Stimulated activated memory B cell treated with anti-CD40 and anti-IgM and Interleukin-4, amounts not matched to agents 10 μg/mL and 1 μg/mL and 100 μg/mL, for 72 hours (primary cell): ENCODE data around the gene CCDC146.
"Not testable (repeated sequence)": the region's sequence is repeated elsewhere in the genome, so short reads cannot be mapped to it uniquely, and the experiment has no call there.

Source experiments
- ATAC-seq: fragments of 150-1000 bp; cut with Tn5 transposase; 2 replicates; pipeline ENCODE4 v1.10.0; 2021
- H3K27ac Mint-ChIP-seq: one replicate; pipeline ENCODE4 v1.8.0; 2022; ENCODE audit warnings: mild to moderate bottlenecking, mixed read lengths
- H3K27me3 Mint-ChIP-seq: one replicate; pipeline ENCODE4 v1.8.0; 2022; ENCODE audit warnings: mixed read lengths
- H3K36me3 Mint-ChIP-seq: one replicate; pipeline ENCODE4 v1.8.0; 2022; ENCODE audit warnings: mixed read lengths
- H3K4me1 Mint-ChIP-seq: one replicate; pipeline ENCODE4 v1.8.0; 2022; ENCODE audit warnings: mixed read lengths
- H3K4me3 Mint-ChIP-seq: one replicate; pipeline ENCODE4 v1.8.0; 2022; ENCODE audit warnings: mild to moderate bottlenecking, moderate library complexity, mixed read lengths
- H3K9me3 Mint-ChIP-seq: one replicate; pipeline ENCODE4 v1.8.0; 2022; ENCODE audit warnings: mixed read lengths

The CCDC146 gene

GRCh38 chr7:77112719-77113306 lies 9.6 kb upstream of the CCDC146 start:
- H3K27ac Mint-ChIP-seq, H3K36me3 Mint-ChIP-seq, H3K4me3 Mint-ChIP-seq, H3K9me3 Mint-ChIP-seq, H3K4me1 Mint-ChIP-seq, ATAC-seq, H3K27me3 Mint-ChIP-seq: not testable (repeated sequence)

GRCh38 chr7:77125486-77125885 lies 3.1 kb downstream of the CCDC146 start:
- H3K4me1 Mint-ChIP-seq: peaks cover 18% of the 10 kb centered on the region
- not testable (repeated sequence) for H3K27ac Mint-ChIP-seq, H3K36me3 Mint-ChIP-seq, H3K4me3 Mint-ChIP-seq, H3K9me3 Mint-ChIP-seq, ATAC-seq, H3K27me3 Mint-ChIP-seq

- not testable (repeated sequence) for H3K4me3 Mint-ChIP-seq, H3K27me3 Mint-ChIP-seq, H3K27ac Mint-ChIP-seq, H3K36me3 Mint-ChIP-seq, H3K9me3 Mint-ChIP-seq, ATAC-seq
- H3K4me1 Mint-ChIP-seq: peaks cover 18% of the 10 kb centered on the region
These were observed 4.6 kb downstream of the CCDC146 start for GRCh38 chr7:77127009-77127408.

- not testable (repeated sequence) for H3K27me3 Mint-ChIP-seq, H3K36me3 Mint-ChIP-seq, H3K9me3 Mint-ChIP-seq, H3K4me3 Mint-ChIP-seq
- peak; percentile 96 for ATAC-seq
- H3K4me1 Mint-ChIP-seq: peaks cover 11% of the 10 kb centered on the region
- H3K27ac Mint-ChIP-seq: peak overlapping the region; percentile 59
These were observed 6.4 kb downstream of the CCDC146 start for GRCh38 chr7:77128582-77129410.

GRCh38 chr7:77131781-77132180 lies 9.4 kb downstream of the CCDC146 start:
- peaks cover 11% of the 10 kb centered on the region for H3K4me1 Mint-ChIP-seq
- ATAC-seq, H3K27ac Mint-ChIP-seq, H3K27me3 Mint-ChIP-seq, H3K4me3 Mint-ChIP-seq, H3K36me3 Mint-ChIP-seq, H3K9me3 Mint-ChIP-seq: not testable (repeated sequence)

- not testable (repeated sequence) for H3K4me3 Mint-ChIP-seq, ATAC-seq, H3K9me3 Mint-ChIP-seq, H3K27me3 Mint-ChIP-seq, H3K36me3 Mint-ChIP-seq, H3K27ac Mint-ChIP-seq, H3K4me1 Mint-ChIP-seq
These were observed 16.3 kb downstream of the CCDC146 start for GRCh38 chr7:77138668-77139067.

GRCh38 chr7:77140291-77140690 lies 17.9 kb downstream of the CCDC146 start:
- H3K36me3 Mint-ChIP-seq, H3K9me3 Mint-ChIP-seq, H3K27ac Mint-ChIP-seq, H3K4me3 Mint-ChIP-seq, H3K4me1 Mint-ChIP-seq, H3K27me3 Mint-ChIP-seq, ATAC-seq: not testable (repeated sequence)

- peaks cover 12% of the 10 kb centered on the region for H3K36me3 Mint-ChIP-seq
These were observed 29.8 kb downstream of the CCDC146 start for GRCh38 chr7:77152232-77152631.

GRCh38 chr7:77154917-77155464 lies 32.6 kb downstream of the CCDC146 start:
- H3K36me3 Mint-ChIP-seq, H3K27ac Mint-ChIP-seq, H3K27me3 Mint-ChIP-seq, H3K9me3 Mint-ChIP-seq, H3K4me3 Mint-ChIP-seq: not testable (repeated sequence)
- H3K4me1 Mint-ChIP-seq: peaks cover 19% of the 10 kb centered on the region
- peak; percentile 75 for ATAC-seq

More at GRCh38 chr7:77152232-77152631, 29.8 kb downstream of the CCDC146 start:
- H3K4me1 Mint-ChIP-seq, H3K27me3 Mint-ChIP-seq, H3K4me3 Mint-ChIP-seq, H3K9me3 Mint-ChIP-seq, ATAC-seq: not testable (repeated sequence)
- peak overlapping the region; percentile 50 for H3K27ac Mint-ChIP-seq

GRCh38 chr7:77155601-77156377 lies 33.4 kb downstream of the CCDC146 start:
- peak; percentile 71 for ATAC-seq

GRCh38 chr7:77157034-77157433 lies 34.6 kb downstream of the CCDC146 start:
- H3K9me3 Mint-ChIP-seq, H3K36me3 Mint-ChIP-seq, H3K27me3 Mint-ChIP-seq, H3K4me3 Mint-ChIP-seq: not testable (repeated sequence)
- Mint-ChIP-seq H3K4me1 (peaks cover 19% of the 10 kb centered on the region), H3K27ac (peak overlapping the region; percentile 77)
- ATAC-seq: peak; percentile 86

More at GRCh38 chr7:77155601-77156377, 33.4 kb downstream of the CCDC146 start:
- H3K9me3 Mint-ChIP-seq, H3K27me3 Mint-ChIP-seq, H3K4me3 Mint-ChIP-seq, H3K36me3 Mint-ChIP-seq, H3K27ac Mint-ChIP-seq: not testable (repeated sequence)
- H3K4me1 Mint-ChIP-seq: peaks cover 19% of the 10 kb centered on the region

- Mint-ChIP-seq H3K9me3 (no peaks in the 10 kb centered on the region), H3K27ac (peak overlapping the region; percentile 77), H3K4me3 (peak overlapping the region; percentile 64)
These were observed 35.0 kb downstream of the CCDC146 start for GRCh38 chr7:77157446-77157845.

GRCh38 chr7:77171073-77171472 lies 48.7 kb downstream of the CCDC146 start:
- not testable (repeated sequence) for H3K4me1 Mint-ChIP-seq, H3K4me3 Mint-ChIP-seq, H3K27me3 Mint-ChIP-seq, H3K9me3 Mint-ChIP-seq, ATAC-seq, H3K36me3 Mint-ChIP-seq, H3K27ac Mint-ChIP-seq

More at GRCh38 chr7:77157446-77157845, 35.0 kb downstream of the CCDC146 start:
- H3K27me3 Mint-ChIP-seq: no peaks in the 10 kb centered on the region
- peak; percentile 87 for ATAC-seq
- no peaks in the 10 kb centered on the region for H3K36me3 Mint-ChIP-seq
- peaks cover 19% of the 10 kb centered on the region for H3K4me1 Mint-ChIP-seq

GRCh38 chr7:77172437-77173172 lies 50.2 kb downstream of the CCDC146 start:
- H3K27ac Mint-ChIP-seq, H3K9me3 Mint-ChIP-seq, H3K27me3 Mint-ChIP-seq, H3K36me3 Mint-ChIP-seq, ATAC-seq, H3K4me1 Mint-ChIP-seq, H3K4me3 Mint-ChIP-seq: not testable (repeated sequence)

GRCh38 chr7:77174418-77174817 lies 52.0 kb downstream of the CCDC146 start:
- not testable (repeated sequence) for H3K4me3 Mint-ChIP-seq, H3K4me1 Mint-ChIP-seq, H3K9me3 Mint-ChIP-seq, H3K36me3 Mint-ChIP-seq, H3K27me3 Mint-ChIP-seq, ATAC-seq
- peak overlapping the region; percentile 61 for H3K27ac Mint-ChIP-seq
